GM21423 (cell line): ENCODE data around the gene CFAP61.

Experiments
- ATAC-seq: cut with Tn5 transposase; IDR thresholded peaks from one replicate; pipeline ENCODE4 v1.9.1; 2021; ENCODE audit warnings: mild to moderate bottlenecking, moderate library complexity; ENCODE audit not compliant: unreplicated experiment

CFAP61 gene

GRCh38 chr20:20160520-20160919 is 108.2 kb downstream of the CFAP61 start:
- ATAC-seq: no peak

- ATAC-seq: no peak
Observed at GRCh38 chr20:20161611-20162010, 109.3 kb downstream of the CFAP61 start.

GRCh38 chr20:20167698-20168097 is 115.4 kb downstream of the CFAP61 start:
- no peak for ATAC-seq

- ATAC-seq: no peak
Observed at GRCh38 chr20:20173254-20173653, 120.9 kb downstream of the CFAP61 start.

GRCh38 chr20:20174089-20174835 is 121.9 kb downstream of the CFAP61 start:
- ATAC-seq: no peak

- ATAC-seq: no peak
Observed at GRCh38 chr20:20181322-20181721, 129.0 kb downstream of the CFAP61 start.

- no peak for ATAC-seq
Observed at GRCh38 chr20:20184149-20184548, 131.8 kb downstream of the CFAP61 start.

GRCh38 chr20:20184706-20185105 is 132.4 kb downstream of the CFAP61 start:
- ATAC-seq: no peak

- no peak for ATAC-seq
Observed at GRCh38 chr20:20188647-20189046, 136.3 kb downstream of the CFAP61 start.

GRCh38 chr20:20192366-20192765 is 140.0 kb downstream of the CFAP61 start:
- ATAC-seq: no peak

- no peak for ATAC-seq
Observed at GRCh38 chr20:20195021-20195705, 142.8 kb downstream of the CFAP61 start.

- no peak for ATAC-seq
Observed at GRCh38 chr20:20196610-20197009, 144.3 kb downstream of the CFAP61 start.

GRCh38 chr20:20198011-20198410 is 145.7 kb downstream of the CFAP61 start:
- no peak for ATAC-seq

GRCh38 chr20:20199361-20200160 is 147.2 kb downstream of the CFAP61 start:
- ATAC-seq: no peak

- ATAC-seq: no peak
Observed at GRCh38 chr20:20201124-20201523, 148.8 kb downstream of the CFAP61 start.

GRCh38 chr20:20201639-20202038 is 149.3 kb downstream of the CFAP61 start:
- no peak for ATAC-seq

- ATAC-seq: no peak
Observed at GRCh38 chr20:20202768-20203167, 150.4 kb downstream of the CFAP61 start.

GRCh38 chr20:20203784-20204183 is 151.5 kb downstream of the CFAP61 start:
- ATAC-seq: no peak

GRCh38 chr20:20204256-20204655 is 151.9 kb downstream of the CFAP61 start:
- ATAC-seq: no peak

GRCh38 chr20:20205141-20205861 is 153.0 kb downstream of the CFAP61 start:
- no peak for ATAC-seq

GRCh38 chr20:20205862-20206236 is 153.5 kb downstream of the CFAP61 start:
- no peak for ATAC-seq
